Activated CD8-positive, alpha-beta memory T cell treated with anti-CD3 and anti-CD28 coated beads for 4 hours (primary cell): ENCODE data around the gene GXYLT2.
A peak's percentile ranks its signal among the peaks of the same experiment; 100 is the strongest.
"Not testable (repeated sequence)": the region's sequence is repeated elsewhere in the genome, so short reads cannot be mapped to it uniquely, and the experiment has no call there.

Source experiments
- DNase-seq, 2 donors: peaks; one replicate each; pipeline ENCODE4 v3.0.0-alpha.2; 2020; ENCODE audit warnings: low read depth in 2 of 2

GXYLT2 gene

DNA sequence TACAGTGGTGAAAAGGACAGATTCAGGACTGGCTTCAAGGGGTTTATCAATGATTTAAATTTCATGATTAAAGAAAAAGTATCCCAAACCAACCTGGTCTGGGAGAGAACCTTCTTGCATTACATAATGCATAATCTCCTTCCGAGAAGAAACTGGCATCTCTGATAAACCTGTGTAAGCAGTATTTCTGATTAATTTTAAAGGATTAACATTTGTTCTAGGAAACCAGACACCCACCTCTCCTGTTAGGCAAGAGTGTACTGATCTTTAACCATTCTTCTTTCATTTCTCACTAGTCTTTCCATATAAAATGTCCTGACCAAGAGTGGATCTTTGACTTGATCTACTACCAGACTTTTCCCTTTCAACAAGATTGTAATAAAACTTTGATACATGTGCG, 85.9 kb downstream of the GXYLT2 start:
- DNase-seq: no peak

DNA sequence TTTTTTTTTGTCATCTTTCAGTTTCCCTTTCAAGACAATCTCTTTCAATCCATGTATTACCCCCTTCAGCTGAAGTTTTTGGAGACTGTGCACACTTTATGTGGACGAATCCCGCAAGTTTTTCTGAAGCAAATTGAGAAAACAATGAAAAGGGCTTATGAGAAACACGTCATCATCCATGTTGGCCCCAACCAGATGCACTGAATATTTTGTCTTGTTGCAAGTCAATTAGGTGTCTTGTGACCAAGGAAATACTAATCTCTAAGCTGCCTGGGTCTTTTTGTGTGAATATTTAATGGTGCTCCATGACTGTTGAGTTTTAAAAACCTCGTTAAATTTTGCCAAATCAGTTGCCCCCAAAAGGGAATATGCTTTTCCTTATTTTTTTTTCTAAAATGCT, 87.1 kb downstream of the GXYLT2 start:
- no peak for DNase-seq

DNA sequence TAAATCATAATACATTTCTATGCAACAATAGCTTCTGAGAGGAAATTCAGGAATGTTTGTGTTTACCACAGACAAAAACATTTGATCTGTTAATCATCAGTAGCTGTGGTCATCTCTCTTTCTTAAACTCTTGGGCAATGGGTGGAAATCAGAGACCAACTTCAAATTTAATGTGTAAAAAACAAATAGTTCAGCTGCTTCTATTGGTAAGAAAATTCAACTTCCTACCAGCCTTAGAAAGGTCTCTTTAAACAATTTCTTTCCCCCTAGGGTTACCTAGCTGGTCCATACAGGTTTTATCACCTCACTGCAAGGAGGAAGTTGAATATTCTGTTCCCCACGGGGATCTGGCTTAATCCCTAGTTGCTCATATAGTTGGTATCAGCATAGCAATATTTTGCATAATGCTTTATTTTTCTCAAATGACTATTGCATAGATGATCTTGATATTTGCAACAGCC, 88.5 kb downstream of the GXYLT2 start:
- no peak for DNase-seq

DNA sequence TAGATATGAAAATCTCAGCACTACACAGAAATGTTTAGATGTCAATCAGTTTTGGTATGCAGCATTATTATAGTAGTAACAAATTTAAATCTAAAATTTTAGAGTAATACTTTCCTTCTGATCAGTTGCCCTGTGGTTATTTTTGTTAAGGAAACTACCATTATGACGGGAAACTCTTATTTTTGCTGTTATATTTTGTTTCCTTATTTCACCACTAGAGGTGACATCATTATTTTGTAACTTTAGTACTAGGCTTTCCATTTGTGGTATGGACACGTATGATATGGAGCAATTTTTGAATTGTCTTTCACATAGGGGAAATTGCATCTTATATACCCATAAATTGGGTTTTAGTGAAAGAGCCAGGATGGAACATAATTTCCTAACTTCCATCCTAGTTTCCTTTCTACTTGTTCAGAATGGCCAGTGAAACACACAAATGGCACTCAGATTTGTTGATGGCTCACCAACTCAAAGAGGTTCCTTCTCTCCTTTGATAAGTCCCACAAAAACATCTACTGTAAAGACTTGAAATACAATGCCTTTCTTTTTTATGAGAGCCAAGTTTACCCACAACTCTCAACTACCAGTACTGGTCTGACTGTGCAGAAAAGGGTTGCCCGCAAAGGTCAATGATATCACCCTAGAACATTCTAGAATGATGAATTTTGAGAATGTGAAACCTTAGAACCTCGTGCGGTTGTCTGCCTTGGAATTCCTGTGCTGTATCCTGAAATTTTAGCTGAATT, 89.4 kb downstream of the GXYLT2 start:
- no peak for DNase-seq

GRCh38 chr3:72982609-72983366, 94.9 kb downstream of the GXYLT2 start:
- no peak for DNase-seq

GRCh38 chr3:72985576-72985975, 97.7 kb downstream of the GXYLT2 start:
- DNase-seq: no peak

GRCh38 chr3:72990701-72991395, 103.0 kb downstream of the GXYLT2 start:
- no peak for DNase-seq

DNA sequence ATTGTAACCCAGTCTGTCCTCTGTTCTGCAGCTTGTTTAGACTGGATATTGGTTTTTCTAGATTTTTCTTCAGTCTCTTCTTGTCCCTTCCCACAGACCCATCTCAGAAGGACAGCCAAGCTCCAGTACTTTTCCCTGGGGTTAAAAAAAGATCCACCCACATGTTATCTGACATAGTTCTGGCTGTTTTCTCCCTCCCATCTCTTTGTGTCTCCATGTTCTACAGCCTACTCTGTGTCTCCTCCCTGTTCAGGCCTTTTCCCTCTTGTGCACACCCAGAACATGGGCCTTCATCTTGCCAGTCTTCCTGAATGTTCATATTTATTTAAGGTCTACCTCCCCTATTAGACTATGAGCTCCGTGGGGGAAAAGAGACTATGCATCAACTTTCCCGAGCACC, 103.7 kb downstream of the GXYLT2 start:
- DNase-seq: no peak

DNA sequence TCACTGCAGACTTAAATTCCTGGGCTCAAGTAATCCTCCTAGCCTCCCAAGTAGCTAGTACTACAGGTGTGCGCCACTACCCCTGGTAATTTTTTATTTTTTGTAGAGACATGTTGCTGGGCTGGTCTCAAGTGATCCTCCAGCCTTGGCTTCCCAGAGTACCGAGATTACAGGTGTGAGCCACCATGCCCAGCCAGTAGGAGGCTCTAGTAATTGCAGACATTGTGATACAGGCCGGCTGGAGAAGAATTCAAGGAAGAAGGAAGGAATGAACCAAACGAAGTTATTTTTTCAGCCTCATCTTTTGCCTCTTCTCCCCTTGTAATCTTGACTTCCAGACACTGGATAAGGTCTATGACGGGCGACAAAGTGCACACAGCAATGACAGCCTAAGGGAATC, 105.5 kb downstream of the GXYLT2 start:
- DNase-seq: no peak

GRCh38 chr3:72995337-72995736, 107.5 kb downstream of the GXYLT2 start:
- DNase-seq: no peak

GRCh38 chr3:72996121-72996472, 108.3 kb downstream of the GXYLT2 start:
- no peak for DNase-seq

GRCh38 chr3:72996473-72997333, 108.9 kb downstream of the GXYLT2 start, which contains the start of gene PPP4R2:
Gene PPP4R2 (plus strand): TSS chr3:72996811. CDS start chr3:72997038, 227 bp downstream.
- peak; percentile 77 to 85 for DNase-seq

GRCh38 chr3:72997421-72997961, 109.6 kb downstream of the GXYLT2 start:
- peak; percentile 6 to 15 for DNase-seq

- DNase-seq: no peak
Measured at GRCh38 chr3:72998466-72998865, 110.6 kb downstream of the GXYLT2 start.

- DNase-seq: peak in 1 of 2 donors; percentile 6
Measured at GRCh38 chr3:72999951-73000350, 112.1 kb downstream of the GXYLT2 start.

GRCh38 chr3:73003050-73003449, 115.2 kb downstream of the GXYLT2 start:
- DNase-seq: not testable (repeated sequence)

DNA sequence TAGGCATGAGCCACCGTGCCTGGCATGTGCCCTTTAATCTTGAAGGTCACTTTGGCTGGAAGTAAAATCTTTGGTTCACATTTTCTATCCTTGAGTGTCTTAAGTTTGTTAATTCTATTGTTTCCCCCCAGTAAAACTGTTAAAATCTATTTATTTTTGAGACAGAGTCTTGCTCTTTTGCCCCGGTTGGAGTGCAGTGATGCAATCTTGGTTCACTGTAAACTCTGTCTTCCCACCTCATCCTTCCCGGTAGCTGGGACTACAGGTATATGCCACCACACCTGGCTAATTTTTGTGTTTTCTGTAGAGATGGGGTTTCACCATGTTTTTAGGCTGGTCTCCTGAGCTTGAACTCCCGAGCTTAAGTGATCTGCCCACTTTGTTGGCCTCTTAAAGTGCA, 116.5 kb downstream of the GXYLT2 start:
- DNase-seq: no peak

DNA sequence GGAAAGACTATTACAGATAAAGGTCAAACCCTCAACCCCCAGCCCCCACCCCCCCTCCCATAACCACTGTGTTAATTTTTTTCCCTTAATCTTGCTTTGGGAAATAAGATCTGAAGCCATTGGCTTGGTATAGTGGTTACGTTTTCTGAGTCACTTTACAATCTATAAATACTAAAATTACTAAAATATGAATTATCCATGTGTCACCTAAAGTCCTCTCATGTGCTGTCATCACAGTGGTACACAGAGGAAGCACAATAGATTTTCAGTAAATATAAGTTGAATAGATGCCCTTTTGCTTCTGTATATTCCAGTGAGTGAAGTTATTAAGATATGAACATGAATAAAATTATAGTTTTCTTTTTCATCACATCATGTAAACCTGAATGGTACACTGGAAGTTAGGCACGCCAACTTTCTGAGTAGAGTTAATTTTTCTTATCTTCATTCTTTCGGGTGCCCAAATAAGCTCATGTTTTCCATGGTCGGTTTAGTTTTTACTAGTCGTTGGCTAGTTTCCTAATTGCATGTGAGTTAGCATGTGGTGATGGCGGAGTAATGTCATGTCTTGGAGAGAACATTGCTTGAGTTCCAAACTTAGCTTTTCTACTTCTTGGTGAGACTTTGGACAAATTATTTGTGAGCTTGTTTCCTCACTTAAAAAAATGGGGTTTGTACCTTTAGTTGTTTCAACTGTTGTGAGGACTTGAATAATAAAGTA, 120.3 kb downstream of the GXYLT2 start:
- no peak for DNase-seq

DNA sequence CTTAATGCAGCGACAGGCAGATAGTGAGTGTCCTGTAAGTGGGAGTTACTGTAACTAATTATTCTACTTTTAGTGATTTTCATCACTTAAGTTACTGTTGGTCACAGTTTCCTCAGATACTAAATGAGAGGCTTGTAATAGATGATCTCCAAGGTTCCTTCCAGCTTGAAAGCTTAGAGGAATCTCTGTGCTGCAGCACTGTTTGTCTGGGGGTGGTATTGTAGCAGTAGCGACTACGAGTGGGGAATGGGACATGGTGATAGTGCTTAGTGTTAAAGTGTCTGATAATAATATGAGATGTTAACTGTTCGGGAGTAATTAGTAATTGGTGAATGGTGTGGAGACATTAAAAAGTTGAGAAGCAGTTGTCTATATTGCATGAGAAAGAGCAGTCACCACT, 121.2 kb downstream of the GXYLT2 start:
- no peak for DNase-seq

- DNase-seq: no peak
Measured at GRCh38 chr3:73009750-73010149, 121.9 kb downstream of the GXYLT2 start.

DNA sequence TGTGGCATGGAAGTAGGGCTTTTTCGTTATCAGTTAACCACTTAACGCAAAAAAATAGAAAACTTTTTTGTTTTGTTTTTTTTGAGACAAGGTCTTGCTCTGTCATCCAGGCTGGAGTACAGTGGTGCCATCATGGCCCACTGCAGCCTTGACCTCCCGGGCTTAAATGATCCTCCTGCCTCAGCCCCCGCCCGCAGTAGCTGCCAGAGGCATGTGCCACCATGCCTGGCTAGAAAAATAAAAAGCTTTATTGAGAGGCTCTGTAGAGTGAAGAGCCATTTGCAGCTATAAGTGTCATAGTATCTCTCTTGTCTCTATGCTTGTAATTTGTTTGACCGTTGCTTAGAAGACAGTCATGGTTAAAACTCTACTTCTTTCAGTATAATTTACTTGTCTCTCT, 122.3 kb downstream of the GXYLT2 start:
- no peak for DNase-seq
